ENCODE results near the gene KIAA1671. TPM values are rescaled to one million over a fixed set of nuclear protein-coding genes. Genes with fewer than 3 reads are reported as not detected.

Gene KIAA1671
- total and polyA plus RNA-seq, 2 donors (not counting 1 experiment from before 2014, with no cell fraction given) = 0.01 to 0.02 TPM

DNA sequence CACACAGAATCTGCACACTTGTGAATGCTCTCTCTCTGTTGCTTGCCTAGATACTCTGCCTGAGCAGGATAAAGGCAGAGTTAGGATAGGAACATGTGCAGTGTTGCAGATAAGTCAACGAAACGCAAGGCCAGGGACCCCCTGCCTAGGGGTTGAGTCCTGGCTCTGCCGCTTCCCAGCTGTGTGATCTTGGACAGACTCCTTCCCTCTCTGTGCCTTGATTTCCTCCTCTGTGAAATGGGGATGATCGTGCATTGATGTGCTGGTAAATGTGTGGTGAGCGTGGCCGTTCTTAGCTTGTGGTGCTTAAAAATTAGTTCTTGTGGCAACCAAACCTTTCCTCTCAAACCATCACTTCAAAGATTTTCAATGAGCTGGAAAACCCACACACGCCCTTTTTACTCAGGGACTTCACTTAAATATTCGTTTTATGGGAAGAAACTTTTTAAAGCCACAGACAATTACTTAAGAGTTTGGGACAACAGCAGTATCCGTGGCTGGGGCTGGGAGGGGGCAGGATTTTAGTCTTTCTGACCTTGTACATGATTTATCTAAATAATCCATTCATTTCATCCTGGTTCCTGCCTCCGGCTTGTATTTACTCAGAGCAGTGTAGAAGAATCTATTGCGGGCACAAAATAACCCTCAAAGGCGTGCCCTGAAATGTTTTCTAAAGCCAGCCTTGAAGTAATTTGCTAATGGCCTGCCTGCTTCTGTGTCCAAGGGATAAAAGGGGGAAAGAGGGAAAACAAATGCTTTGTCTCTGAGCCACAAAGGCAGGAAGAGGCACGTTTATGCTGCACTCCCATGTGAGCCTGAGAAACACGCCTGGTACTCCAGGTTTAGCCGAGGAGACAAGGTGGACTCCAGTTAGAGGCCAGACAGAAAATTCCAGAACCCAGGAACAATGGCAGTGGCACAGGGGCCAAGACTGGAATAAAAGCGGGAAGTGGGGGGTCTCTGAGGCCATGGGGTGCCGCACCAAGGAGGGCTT, 162.2 kb downstream of the KIAA1671 start:
- intact Hi-C loops (cut with micrococcal nuclease) = no loop called here

More for the DNA sequence above, 162.2 kb downstream of the KIAA1671 start:
- Histone ChIP-seq H3K9me3 (ENCODE audit: control extremely low read depth in 1 of 3, control insufficient read depth in 2 of 3, insufficient read depth in 1 of 3, low read length in 2 of 3) (peaks cover 0 to 10% (median 0%) of the 10 kb centered on the region in 3 donors), H3K79me2 (ENCODE audit: control insufficient read depth, insufficient read depth, low read length) (no peaks in the 10 kb centered on the region), H3K27ac (ENCODE audit: low read length in 2 of 2) (no peak overlapping the region), H3K4me3 (ENCODE audit: control extremely low read depth in 1 of 5, extremely low read depth in 1 of 5, insufficient read depth in 1 of 5, low read depth in 2 of 5, low read length in 4 of 5) (no peak overlapping the region), H2AFZ (ENCODE audit: insufficient read depth, low read depth, low read length, poor library complexity, severe bottlenecking) (no peak overlapping the region), H3K9ac (ENCODE audit: low read length) (no peak overlapping the region), H3K4me2 (replicated peaks; ENCODE audit: low read depth, low read length, poor library complexity, severe bottlenecking) (no peak overlapping the region), H4K20me1 (ENCODE audit: control insufficient read depth, insufficient read depth, low read length, poor library complexity, severe bottlenecking) (no peaks in the 10 kb centered on the region), H3K36me3 (replicated peaks in 1 of 2; ENCODE audit: control extremely low read depth in 1 of 2, control insufficient read depth in 1 of 2, extremely low read depth in 1 of 2, insufficient read depth in 2 of 2, low read length in 1 of 2) (no peaks in the 10 kb centered on the region), H3K27me3 (replicated peaks in 1 of 4; ENCODE audit: control extremely low read depth in 1 of 4, control insufficient read depth in 3 of 4, insufficient read depth in 4 of 4, low read length in 3 of 4) (peaks cover 0 to 28% (median 8%) of the 10 kb centered on the region in 4 experiments), H3K4me1 (ENCODE audit: control insufficient read depth in 2 of 2, insufficient read depth in 2 of 2, low read length in 2 of 2) (peaks cover 13 to 17% of the 10 kb centered on the region in 2 donors)
- Mint-ChIP-seq H3K27ac (no peak overlapping the region), H3K4me1 (peaks cover 13% of the 10 kb centered on the region), H3K9me3 (ENCODE audit: insufficient read depth) (no peaks in the 10 kb centered on the region), H3K27me3 (peaks cover 54% of the 10 kb centered on the region), H3K4me3 (no peak overlapping the region)
- ATAC-seq (ENCODE audit: low read depth) (no peak), DNase-seq (no peak)
- POLR2A ChIA-PET = no interaction called here
- 87% methylated on average over 10 of the region's 17 CpGs for WGBS (ENCODE audit: insufficient coverage)
- CTCF ChIA-PET = no interaction called here
- no peak for TF ChIP-seq EZH2 (IDR thresholded peaks at IDR 0.05; ENCODE audit: borderline replicate concordance, insufficient read depth, low read depth, low read length, poor library complexity, severe bottlenecking)
- TF ChIP-seq, protein P1, sequence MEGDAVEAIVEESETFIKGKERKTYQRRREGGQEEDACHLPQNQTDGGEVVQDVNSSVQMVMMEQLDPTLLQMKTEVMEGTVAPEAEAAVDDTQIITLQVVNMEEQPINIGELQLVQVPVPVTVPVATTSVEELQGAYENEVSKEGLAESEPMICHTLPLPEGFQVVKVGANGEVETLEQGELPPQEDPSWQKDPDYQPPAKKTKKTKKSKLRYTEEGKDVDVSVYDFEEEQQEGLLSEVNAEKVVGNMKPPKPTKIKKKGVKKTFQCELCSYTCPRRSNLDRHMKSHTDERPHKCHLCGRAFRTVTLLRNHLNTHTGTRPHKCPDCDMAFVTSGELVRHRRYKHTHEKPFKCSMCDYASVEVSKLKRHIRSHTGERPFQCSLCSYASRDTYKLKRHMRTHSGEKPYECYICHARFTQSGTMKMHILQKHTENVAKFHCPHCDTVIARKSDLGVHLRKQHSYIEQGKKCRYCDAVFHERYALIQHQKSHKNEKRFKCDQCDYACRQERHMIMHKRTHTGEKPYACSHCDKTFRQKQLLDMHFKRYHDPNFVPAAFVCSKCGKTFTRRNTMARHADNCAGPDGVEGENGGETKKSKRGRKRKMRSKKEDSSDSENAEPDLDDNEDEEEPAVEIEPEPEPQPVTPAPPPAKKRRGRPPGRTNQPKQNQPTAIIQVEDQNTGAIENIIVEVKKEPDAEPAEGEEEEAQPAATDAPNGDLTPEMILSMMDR (IDR thresholded peaks at IDR 0.05) = no peak
